Large intestine (tissue), 3 donors: ENCODE data around the gene MRPS34. TPM values are rescaled to one million over a fixed set of nuclear protein-coding genes. Genes with fewer than 3 reads are reported as not detected.

Source experiments
- DNase-seq, 2 donors: peaks; one replicate each; pipeline versions ENCODE4 v3.0.0 to v3.0.0-alpha.2; 2013
- H3K27ac ChIP-seq: one replicate; pipeline ENCODE4 v1.5.1; 2013; ENCODE audit warnings: low read length
- H3K27me3 ChIP-seq: 2 replicates; pipeline ENCODE4 v1.6.1; 2013; ENCODE audit warnings: low read length; ENCODE audit not compliant: control insufficient read depth, insufficient read depth
- H3K36me3 ChIP-seq: 2 replicates; pipeline ENCODE4 v1.6.1; 2013; ENCODE audit warnings: low read length; ENCODE audit not compliant: control insufficient read depth, insufficient read depth
- H3K4me1 ChIP-seq: one replicate; pipeline ENCODE4 v1.6.1; 2013; ENCODE audit warnings: low read length; ENCODE audit not compliant: control insufficient read depth, insufficient read depth
- H3K4me3 ChIP-seq: one replicate; pipeline ENCODE4 v1.5.1; 2013; ENCODE audit warnings: low read length
- H3K9me3 ChIP-seq: one replicate; pipeline ENCODE4 v1.6.1; 2013; ENCODE audit warnings: mild to moderate bottlenecking, low read depth, low read length, moderate library complexity; ENCODE audit not compliant: control insufficient read depth
- WGBS: methylation state at CpG from one replicate; pipeline ENCODE4 v1.1.5; 2013; ENCODE audit warnings: low lambda C conversion rate; ENCODE audit not compliant: insufficient coverage; 5-methylcytosine and 5-hydroxymethylcytosine counted together
- polyA plus RNA-seq: library from polyadenylated mRNA; unstranded; fragments of 120-200 nt; gene quantifications from one replicate; pipeline ENCODE4 v1.2.1, GENCODE V29; 2013

The MRPS34 gene
- polyA plus RNA-seq, 1 donor = 82.8 TPM

DNA sequence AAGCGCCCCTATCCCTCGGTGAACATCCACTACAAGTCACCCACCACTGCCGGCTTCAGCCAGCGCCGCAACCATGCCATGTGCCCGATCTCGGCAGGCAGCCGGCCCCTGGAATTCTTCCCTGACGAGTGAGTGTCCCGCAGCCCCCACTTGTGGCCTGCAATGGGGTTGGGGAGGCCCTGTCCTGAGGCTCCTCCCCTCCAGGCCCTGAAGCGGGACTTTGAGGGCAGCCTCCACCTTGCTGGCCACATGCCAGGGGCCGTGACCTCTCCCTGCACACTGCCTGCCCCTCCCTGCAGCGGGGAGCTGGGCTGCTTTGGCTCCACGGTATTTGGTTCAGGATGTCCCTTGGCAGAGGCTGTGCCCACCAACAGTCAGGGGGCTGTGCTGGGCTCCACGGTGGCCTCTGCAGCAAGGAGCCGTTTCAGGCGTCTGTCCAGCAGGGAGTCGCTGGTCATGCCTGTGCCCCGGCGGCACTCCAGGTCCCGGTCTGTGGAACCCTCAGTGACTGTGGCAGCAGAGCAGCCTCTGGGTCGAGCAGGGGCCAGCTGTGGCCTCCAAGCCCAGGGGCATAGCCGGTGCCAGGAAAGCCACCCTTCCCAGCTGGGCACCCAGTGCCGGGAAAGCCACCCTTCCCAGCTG lies 9.9 kb downstream of the MRPS34 start:
- WGBS = no CpG with 5 or more reads among the region's 24 CpGs
- no peak for DNase-seq
- peaks cover 68% of the 10 kb centered on the region for H3K36me3 ChIP-seq
- no peaks in the 10 kb centered on the region for H3K27me3 ChIP-seq
- H3K27ac ChIP-seq = no peak overlapping the region
- no peak overlapping the region for H3K4me3 ChIP-seq
- H3K9me3 ChIP-seq = peaks cover 9% of the 10 kb centered on the region
- peaks cover 5% of the 10 kb centered on the region for H3K4me1 ChIP-seq

DNA sequence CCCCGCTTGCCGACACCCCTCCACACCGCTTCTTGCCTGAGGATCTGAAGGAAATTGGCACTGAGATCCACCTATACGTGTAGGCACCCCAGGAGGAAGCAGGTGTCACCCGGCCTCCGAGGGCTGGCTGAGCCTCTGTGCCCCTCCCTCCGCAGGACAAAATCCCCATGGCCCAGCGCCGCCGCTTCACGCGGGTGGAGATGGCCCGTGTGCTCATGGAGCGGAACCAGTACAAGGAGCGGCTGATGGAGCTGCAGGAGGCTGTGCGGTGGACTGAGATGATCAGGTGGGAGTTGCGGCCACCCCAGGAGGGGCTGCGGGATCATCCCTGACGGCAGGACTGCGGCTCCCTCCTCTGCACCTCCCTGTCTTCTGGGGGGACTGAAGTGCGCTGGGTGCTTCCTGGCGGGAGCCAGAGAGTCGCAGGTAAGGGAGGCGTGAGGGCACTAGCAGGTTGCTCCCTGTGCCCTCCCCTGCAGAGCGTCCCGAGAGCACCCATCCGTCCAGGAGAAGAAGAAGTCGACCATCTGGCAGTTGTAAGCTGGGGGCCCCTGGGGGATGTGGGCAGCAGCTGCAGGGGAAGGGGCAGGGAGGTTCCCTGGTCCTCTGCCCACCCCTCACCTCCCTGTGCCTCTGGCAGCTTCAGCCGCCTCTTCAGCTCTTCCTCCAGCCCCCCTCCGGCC lies 10.6 kb downstream of the MRPS34 start:
- Histone ChIP-seq H3K27ac (no peak overlapping the region), H3K36me3 (peaks cover 61% of the 10 kb centered on the region), H3K4me1 (peaks cover 11% of the 10 kb centered on the region), H3K27me3 (no peaks in the 10 kb centered on the region), H3K4me3 (no peak overlapping the region), H3K9me3 (peaks cover 9% of the 10 kb centered on the region)
- no peak for DNase-seq
- no CpG with 5 or more reads among the region's 30 CpGs for WGBS

DNA sequence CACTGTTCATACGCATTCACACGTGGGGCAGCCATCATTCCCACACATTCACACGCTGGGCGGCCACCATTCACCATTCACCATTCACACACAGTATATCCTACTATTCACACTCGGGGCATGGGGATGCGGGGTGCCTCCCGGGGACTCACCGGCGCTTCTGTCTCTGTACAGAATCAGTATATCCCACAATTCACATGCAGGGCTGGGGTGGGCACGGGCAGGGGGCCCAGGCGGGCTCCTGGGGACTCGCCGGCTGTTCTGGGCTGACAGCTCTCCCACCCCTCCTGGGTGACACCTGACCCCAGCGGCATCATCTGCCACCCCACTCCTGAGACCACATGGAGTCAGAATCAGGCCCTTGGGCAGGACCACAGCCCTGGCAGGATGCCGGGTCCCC lies 11.2 kb downstream of the MRPS34 start:
- Histone ChIP-seq H3K4me3 (no peak overlapping the region), H3K36me3 (peaks cover 56% of the 10 kb centered on the region), H3K27me3 (no peaks in the 10 kb centered on the region), H3K27ac (no peak overlapping the region), H3K9me3 (peaks cover 9% of the 10 kb centered on the region), H3K4me1 (peaks cover 12% of the 10 kb centered on the region)
- DNase-seq = no peak
- no CpG with 5 or more reads among the region's 15 CpGs for WGBS

DNA sequence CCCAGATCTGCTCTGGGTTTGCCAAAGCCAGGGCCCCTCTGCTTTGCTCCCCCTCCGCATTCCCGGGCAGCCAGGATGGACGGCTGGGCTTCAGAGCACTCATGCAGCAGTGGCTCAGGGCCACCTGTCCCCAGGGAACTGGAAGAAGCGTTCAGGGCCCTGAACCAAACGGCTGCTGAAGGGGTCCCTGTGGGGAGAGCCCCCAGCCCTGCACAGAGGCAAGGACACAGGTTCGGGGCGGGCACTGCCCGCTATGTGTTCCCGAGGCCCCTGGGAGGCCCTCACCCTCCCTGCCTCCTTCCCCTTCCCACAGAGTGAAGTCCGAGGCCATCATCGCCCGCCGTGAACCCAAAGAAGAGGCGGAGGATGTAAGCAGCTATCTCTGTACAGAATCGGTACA lies 12.0 kb downstream of the MRPS34 start:
- Histone ChIP-seq H3K4me3 (no peak overlapping the region), H3K9me3 (peaks cover 9% of the 10 kb centered on the region), H3K27ac (no peak overlapping the region), H3K4me1 (peaks cover 12% of the 10 kb centered on the region), H3K36me3 (peaks cover 48% of the 10 kb centered on the region), H3K27me3 (no peaks in the 10 kb centered on the region)
- DNase-seq = no peak
- WGBS = no CpG with 5 or more reads among the region's 15 CpGs

DNA sequence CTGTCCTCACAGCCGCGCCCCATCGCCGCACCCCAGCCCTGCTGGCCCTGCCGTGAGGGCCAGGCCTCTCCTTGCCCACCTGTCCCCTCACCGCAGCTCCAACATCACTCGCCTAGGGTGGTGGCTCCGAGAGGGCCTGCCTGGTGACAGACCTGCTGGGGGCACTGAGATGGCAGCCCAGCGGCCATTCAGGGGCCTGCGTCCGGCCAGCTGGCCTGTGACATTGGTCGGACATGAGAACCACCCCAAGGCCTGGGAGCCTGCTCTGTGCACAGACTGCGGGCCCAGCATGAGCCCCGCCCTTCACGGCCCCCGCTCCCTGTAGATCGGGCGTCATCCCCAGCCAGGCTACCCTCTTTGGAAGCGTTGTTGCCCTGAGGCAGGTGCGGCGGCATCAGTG lies 13.4 kb downstream of the MRPS34 start:
- Histone ChIP-seq H3K4me3 (no peak overlapping the region), H3K36me3 (peaks cover 42% of the 10 kb centered on the region), H3K9me3 (peaks cover 9% of the 10 kb centered on the region), H3K27ac (no peak overlapping the region), H3K27me3 (no peaks in the 10 kb centered on the region), H3K4me1 (peaks cover 12% of the 10 kb centered on the region)
- DNase-seq = no peak
- no CpG with 5 or more reads among the region's 21 CpGs for WGBS

DNA sequence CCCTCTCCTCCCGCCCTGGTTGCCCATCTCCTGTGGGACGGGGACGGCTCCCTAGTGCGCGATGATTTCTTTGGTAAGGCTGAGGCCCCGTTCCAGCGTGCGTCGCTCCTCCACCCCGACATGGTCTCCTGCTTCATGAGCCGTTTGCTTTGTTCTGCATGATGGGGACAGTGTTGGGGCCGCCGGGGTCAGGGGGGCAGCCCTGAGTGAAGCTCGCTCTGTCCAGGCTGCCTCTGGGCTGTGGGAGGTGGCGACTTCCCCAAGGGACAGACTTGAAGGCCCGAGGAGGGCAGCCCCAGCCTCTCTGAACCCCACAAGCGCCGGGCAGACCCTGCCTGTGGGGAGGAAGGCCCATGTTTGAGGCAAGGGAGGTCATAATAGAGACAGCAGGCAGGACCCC lies 14.0 kb downstream of the MRPS34 start:
- peaks cover 9% of the 10 kb centered on the region for H3K9me3 ChIP-seq
- H3K27ac ChIP-seq = no peak overlapping the region
- peaks cover 43% of the 10 kb centered on the region for H3K36me3 ChIP-seq
- no peaks in the 10 kb centered on the region for H3K27me3 ChIP-seq
- no peak overlapping the region for H3K4me3 ChIP-seq
- no peak for DNase-seq
- no CpG with 5 or more reads among the region's 18 CpGs for WGBS
- H3K4me1 ChIP-seq = peaks cover 12% of the 10 kb centered on the region

DNA sequence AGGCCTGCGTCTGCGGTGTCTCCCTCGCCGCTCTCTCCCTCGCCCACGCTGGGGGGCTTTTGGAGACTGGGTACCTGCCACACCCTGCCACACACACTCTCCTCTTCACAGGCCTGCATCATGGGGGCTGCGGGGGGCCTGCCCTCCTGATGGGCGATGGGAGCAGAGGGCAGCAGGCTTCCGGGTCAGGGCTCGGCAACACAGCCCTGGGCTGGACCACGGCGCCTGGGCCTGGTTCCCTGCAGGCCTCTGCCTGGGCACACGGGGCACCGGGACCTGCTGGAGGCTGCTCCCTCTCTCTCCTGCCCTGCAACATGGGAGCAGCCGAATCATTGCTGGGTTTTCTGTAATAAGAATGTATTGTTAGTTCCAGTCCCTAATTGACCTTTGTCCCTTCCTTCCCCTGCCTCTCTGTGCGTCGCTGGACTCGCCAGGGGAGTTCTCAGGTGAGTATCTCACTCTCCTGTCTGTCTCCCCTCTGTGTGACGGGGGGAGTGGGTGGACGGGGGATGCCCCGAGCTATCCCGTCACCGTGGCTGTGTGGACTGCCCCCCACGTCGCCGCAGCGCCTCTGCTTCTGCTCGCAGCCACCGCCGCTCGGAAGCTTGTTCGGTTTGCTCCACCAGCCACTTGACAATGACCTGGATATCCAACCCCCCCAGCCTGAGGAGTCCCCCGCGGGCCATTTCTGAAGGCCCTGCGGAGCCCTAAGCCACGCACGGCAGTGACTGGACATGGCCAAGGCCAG lies 15.0 kb downstream of the MRPS34 start:
- H3K36me3 ChIP-seq = peaks cover 40% of the 10 kb centered on the region
- no CpG with 5 or more reads among the region's 37 CpGs for WGBS

DNA sequence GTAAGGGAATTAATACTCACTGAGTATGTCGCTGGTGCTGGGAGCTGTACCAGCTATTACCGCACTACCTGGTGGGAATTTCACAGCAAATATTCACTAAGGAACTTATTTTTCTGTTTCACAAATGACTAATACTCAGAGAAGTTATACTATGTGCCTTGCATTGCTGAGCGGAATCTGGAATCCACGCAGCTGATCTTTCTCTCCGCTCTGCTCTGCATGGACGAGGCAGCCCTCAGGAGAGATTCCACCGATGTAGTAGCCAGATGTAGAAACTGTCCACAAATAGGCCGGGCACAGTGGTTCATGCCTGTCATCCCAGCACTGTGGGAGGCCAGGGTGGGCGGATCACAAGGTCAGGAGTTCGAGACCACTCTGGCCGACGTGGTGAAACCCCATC lies 18.7 kb downstream of the MRPS34 start:
- no CpG with 5 or more reads among the region's 12 CpGs for WGBS
- no peak overlapping the region for H3K4me3 ChIP-seq
- peaks cover 45% of the 10 kb centered on the region for H3K36me3 ChIP-seq
- DNase-seq = no peak
- no peaks in the 10 kb centered on the region for H3K9me3 ChIP-seq
- H3K4me1 ChIP-seq = peaks cover 12% of the 10 kb centered on the region
- no peaks in the 10 kb centered on the region for H3K27me3 ChIP-seq
- H3K27ac ChIP-seq = no peak overlapping the region

More for the DNA sequence above, 15.0 kb downstream of the MRPS34 start:
- H3K4me1 ChIP-seq = peaks cover 12% of the 10 kb centered on the region
- H3K27me3 ChIP-seq = no peaks in the 10 kb centered on the region
- DNase-seq = peak; percentile 53 to 84
- H3K4me3 ChIP-seq = no peak overlapping the region
- H3K27ac ChIP-seq = peak overlapping the region; percentile 33
- peaks cover 3% of the 10 kb centered on the region for H3K9me3 ChIP-seq

DNA sequence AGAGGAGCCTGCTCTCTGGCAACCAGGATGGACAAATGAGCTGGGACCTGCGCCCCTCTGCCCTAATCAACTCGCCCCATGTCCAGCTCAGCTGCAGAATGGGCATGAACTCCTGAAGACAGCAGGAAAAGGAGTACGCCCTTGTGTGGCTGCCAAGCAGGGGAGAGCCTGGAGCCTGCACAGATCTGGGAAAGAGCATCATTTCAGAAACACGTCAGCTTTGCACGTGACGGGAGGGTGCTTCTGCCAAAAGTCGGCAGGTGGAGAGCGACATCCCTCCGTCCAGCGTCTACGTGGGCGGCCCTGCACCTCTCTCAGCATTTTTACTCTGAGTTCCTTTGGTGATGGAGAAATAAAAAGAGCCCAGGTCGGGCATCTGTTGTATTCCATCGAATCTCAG lies 20.1 kb downstream of the MRPS34 start:
- no peaks in the 10 kb centered on the region for H3K9me3 ChIP-seq
- H3K27ac ChIP-seq = no peak overlapping the region
- WGBS = no CpG with 5 or more reads among the region's 14 CpGs
- H3K27me3 ChIP-seq = no peaks in the 10 kb centered on the region
- peaks cover 5% of the 10 kb centered on the region for H3K4me1 ChIP-seq
- DNase-seq = no peak
- peaks cover 54% of the 10 kb centered on the region for H3K36me3 ChIP-seq
- no peak overlapping the region for H3K4me3 ChIP-seq

DNA sequence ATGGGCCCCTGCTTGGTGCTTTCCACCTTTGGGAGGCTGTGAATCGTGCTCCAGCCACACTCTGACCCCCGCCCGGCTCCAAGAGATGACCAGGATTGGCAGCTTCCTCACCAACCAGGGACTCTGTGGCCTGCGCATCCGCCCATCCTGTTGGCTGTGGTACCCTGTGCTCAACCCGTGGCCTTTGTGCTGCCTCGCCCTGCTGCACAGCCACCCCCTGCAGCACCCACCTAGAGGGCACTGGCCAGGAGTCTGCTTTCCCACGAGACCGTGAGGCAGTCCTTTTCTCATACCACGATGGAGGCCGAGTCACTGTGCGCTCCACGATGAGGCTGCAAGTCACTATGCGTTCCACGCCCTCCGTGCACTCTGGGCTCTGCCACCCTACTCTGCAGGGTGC lies 21.0 kb downstream of the MRPS34 start:
- H3K27ac ChIP-seq = no peak overlapping the region
- H3K4me1 ChIP-seq = no peaks in the 10 kb centered on the region
- WGBS = no CpG with 5 or more reads among the region's 16 CpGs
- no peaks in the 10 kb centered on the region for H3K9me3 ChIP-seq
- peaks cover 62% of the 10 kb centered on the region for H3K36me3 ChIP-seq
- no peak for DNase-seq
- H3K4me3 ChIP-seq = no peak overlapping the region
- H3K27me3 ChIP-seq = no peaks in the 10 kb centered on the region
